ENCODE measurements around the gene CLK3. TPM values are rescaled to one million over a fixed set of nuclear protein-coding genes. Genes with fewer than 3 reads are reported as not detected.

The CLK3 gene
- total RNA-seq, 1 donor from 2014 or later = 102 TPM

Other genes with a start within 250 kb of the CLK3 start
- 0.87 and 2.6 TPM in 2 replicates for gene CYP11A1, start 248.2 kb upstream of the CLK3 start, total RNA-seq
- gene SEMA7A, start 181.9 kb upstream of the CLK3 start, total RNA-seq = 112 and 113 TPM in 2 replicates
- gene UBL7, start 154.7 kb upstream of the CLK3 start, total RNA-seq = 57.8 and 67.9 TPM in 2 replicates
- gene ARID3B, start 74.6 kb upstream of the CLK3 start, total RNA-seq = 13.3 and 22.4 TPM in 2 replicates
- gene EDC3, start 80.2 kb downstream of the CLK3 start, total RNA-seq = 11.0 and 12.8 TPM in 2 replicates
- gene CYP1A1, start 109.7 kb downstream of the CLK3 start, total RNA-seq = 0.14 and 0.52 TPM in 2 replicates
- gene CYP1A2, start 133.0 kb downstream of the CLK3 start, total RNA-seq = not detected in 2 replicates
- 28.4 and 35.2 TPM in 2 replicates for gene CSK, start 166.2 kb downstream of the CLK3 start, total RNA-seq
- gene LMAN1L, start 197.0 kb downstream of the CLK3 start, total RNA-seq = not detected in 2 replicates
- gene CPLX3, start 210.8 kb downstream of the CLK3 start, total RNA-seq = not detected in 2 replicates
- 19.7 and 20.2 TPM in 2 replicates for gene ULK3, start 227.3 kb downstream of the CLK3 start, total RNA-seq